Measurements from ENCODE around the gene TAF13. TPM values are rescaled to one million over a fixed set of nuclear protein-coding genes. Genes with fewer than 3 reads are reported as not detected.
"Not testable (repeated sequence)": the region's sequence is repeated elsewhere in the genome, so short reads cannot be mapped to it uniquely, and the experiment has no call there.

The TAF13 gene
- total RNA-seq, 1 donor = 84.7 TPM

DNA sequence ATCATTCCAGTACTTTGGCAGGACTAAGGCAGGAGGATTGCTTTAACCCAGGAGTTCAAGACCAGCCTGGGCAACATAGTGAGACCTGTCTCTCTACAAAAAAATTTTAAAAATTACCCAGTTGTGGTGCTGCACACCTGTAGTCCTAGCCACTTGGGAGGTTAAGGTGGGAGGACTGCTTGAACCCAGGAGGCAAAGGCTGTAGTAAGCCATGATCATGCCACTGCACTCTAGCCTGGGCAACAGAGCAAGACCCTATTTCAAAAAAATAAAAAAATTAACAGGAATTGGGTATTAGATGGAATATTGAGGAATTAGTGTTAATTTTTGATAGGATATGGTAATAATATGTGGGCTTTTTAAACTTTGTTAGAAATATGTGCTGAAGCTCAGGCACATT lies 16.8 kb downstream of the TAF13 start:
- peaks cover 13% of the 10 kb centered on the region for H3K36me3 ChIP-seq (ENCODE audit: insufficient read depth, low read length)
- no peaks in the 10 kb centered on the region for H3K4me1 ChIP-seq (ENCODE audit: insufficient read depth, low read length)
- no peaks in the 10 kb centered on the region for H3K27me3 ChIP-seq (ENCODE audit: insufficient read depth, low read length)
- no peak overlapping the region for H3K4me3 ChIP-seq (ENCODE audit: insufficient read depth, low read length)
- no peak overlapping the region for H3K27ac ChIP-seq (ENCODE audit: low read depth, low read length)
- H3K4me2 ChIP-seq (ENCODE audit: insufficient read depth, low read length) = no peak overlapping the region
- no peak overlapping the region for H2AFZ ChIP-seq (ENCODE audit: low read length)
- H3K79me2 ChIP-seq (ENCODE audit: insufficient read depth, low read length) = no peaks in the 10 kb centered on the region
- no peaks in the 10 kb centered on the region for H3K9me3 ChIP-seq (ENCODE audit: low read depth, low read length)
- no peak for DNase-seq (ENCODE audit: insufficient read length, low spot score, missing footprints)
- TF ChIP-seq, protein P1, sequence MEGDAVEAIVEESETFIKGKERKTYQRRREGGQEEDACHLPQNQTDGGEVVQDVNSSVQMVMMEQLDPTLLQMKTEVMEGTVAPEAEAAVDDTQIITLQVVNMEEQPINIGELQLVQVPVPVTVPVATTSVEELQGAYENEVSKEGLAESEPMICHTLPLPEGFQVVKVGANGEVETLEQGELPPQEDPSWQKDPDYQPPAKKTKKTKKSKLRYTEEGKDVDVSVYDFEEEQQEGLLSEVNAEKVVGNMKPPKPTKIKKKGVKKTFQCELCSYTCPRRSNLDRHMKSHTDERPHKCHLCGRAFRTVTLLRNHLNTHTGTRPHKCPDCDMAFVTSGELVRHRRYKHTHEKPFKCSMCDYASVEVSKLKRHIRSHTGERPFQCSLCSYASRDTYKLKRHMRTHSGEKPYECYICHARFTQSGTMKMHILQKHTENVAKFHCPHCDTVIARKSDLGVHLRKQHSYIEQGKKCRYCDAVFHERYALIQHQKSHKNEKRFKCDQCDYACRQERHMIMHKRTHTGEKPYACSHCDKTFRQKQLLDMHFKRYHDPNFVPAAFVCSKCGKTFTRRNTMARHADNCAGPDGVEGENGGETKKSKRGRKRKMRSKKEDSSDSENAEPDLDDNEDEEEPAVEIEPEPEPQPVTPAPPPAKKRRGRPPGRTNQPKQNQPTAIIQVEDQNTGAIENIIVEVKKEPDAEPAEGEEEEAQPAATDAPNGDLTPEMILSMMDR (IDR thresholded peaks at IDR 0.05; ENCODE audit: extremely low read depth, low read depth, low read length) = no peak
- H4K20me1 ChIP-seq (ENCODE audit: insufficient read depth, low read length) = peaks cover 2% of the 10 kb centered on the region

DNA sequence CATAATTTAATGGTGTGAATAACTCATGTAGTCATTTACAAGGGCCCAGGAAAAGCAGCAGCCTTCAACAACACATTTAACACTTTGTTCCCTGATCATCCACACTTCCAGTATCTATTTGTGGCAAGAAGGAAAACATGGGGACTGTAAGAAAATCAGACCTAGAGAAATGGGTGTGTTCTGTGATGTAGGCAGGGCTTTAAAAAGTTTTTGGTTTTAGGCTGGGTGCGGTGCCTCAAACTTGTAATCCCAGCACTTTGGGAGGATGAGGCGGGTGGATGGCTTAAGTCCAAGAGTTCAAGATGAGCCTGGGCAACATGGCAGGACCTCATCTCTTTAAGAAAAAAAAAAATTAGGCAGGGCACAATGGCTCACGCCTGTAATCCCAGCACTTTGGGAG lies 19.7 kb downstream of the TAF13 start:
- Histone ChIP-seq H3K27me3 (ENCODE audit: insufficient read depth, low read length) (no peaks in the 10 kb centered on the region), H3K4me2 (ENCODE audit: insufficient read depth, low read length) (no peak overlapping the region), H3K79me2 (ENCODE audit: insufficient read depth, low read length) (no peaks in the 10 kb centered on the region), H3K27ac (ENCODE audit: low read depth, low read length) (no peak overlapping the region), H3K4me3 (ENCODE audit: insufficient read depth, low read length) (no peak overlapping the region), H4K20me1 (ENCODE audit: insufficient read depth, low read length) (peaks cover under 1% of the 10 kb centered on the region), H2AFZ (ENCODE audit: low read length) (no peak overlapping the region), H3K36me3 (ENCODE audit: insufficient read depth, low read length) (no peaks in the 10 kb centered on the region), H3K9me3 (ENCODE audit: low read depth, low read length) (no peaks in the 10 kb centered on the region), H3K4me1 (ENCODE audit: insufficient read depth, low read length) (no peaks in the 10 kb centered on the region)
- no peak for DNase-seq (ENCODE audit: insufficient read length, low spot score, missing footprints)
- TF ChIP-seq, protein P1 (IDR thresholded peaks at IDR 0.05; ENCODE audit: extremely low read depth, low read depth, low read length) = no peak

DNA sequence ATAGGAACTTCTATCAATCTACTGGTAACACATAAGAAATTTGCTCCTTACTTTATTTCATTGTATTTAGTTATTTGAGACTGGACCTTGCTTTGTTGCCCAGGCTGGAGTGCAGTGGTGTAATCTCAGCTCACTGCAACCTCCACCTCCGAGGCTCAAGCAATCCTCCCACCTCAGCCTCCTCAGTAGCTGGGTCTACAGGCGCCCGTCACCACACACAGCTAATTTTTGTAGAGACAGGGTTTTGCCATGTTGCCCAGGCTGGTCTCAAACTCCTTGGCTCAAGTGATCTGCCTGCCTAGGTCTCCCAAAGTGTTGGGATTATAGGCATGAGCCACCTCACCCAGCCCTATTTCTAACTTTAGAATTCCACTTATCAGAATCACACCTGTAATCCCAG lies 23.7 kb downstream of the TAF13 start:
- H3K4me3 ChIP-seq (ENCODE audit: insufficient read depth, low read length); H3K36me3 ChIP-seq (ENCODE audit: insufficient read depth, low read length); H3K27ac ChIP-seq (ENCODE audit: low read depth, low read length); H3K4me2 ChIP-seq (ENCODE audit: insufficient read depth, low read length); DNase-seq (ENCODE audit: insufficient read length, low spot score, missing footprints); H3K79me2 ChIP-seq (ENCODE audit: insufficient read depth, low read length); H4K20me1 ChIP-seq (ENCODE audit: insufficient read depth, low read length); H3K4me1 ChIP-seq (ENCODE audit: insufficient read depth, low read length); H3K9me3 ChIP-seq (ENCODE audit: low read depth, low read length); H3K27me3 ChIP-seq (ENCODE audit: insufficient read depth, low read length); H2AFZ ChIP-seq (ENCODE audit: low read length): not testable (repeated sequence)

DNA sequence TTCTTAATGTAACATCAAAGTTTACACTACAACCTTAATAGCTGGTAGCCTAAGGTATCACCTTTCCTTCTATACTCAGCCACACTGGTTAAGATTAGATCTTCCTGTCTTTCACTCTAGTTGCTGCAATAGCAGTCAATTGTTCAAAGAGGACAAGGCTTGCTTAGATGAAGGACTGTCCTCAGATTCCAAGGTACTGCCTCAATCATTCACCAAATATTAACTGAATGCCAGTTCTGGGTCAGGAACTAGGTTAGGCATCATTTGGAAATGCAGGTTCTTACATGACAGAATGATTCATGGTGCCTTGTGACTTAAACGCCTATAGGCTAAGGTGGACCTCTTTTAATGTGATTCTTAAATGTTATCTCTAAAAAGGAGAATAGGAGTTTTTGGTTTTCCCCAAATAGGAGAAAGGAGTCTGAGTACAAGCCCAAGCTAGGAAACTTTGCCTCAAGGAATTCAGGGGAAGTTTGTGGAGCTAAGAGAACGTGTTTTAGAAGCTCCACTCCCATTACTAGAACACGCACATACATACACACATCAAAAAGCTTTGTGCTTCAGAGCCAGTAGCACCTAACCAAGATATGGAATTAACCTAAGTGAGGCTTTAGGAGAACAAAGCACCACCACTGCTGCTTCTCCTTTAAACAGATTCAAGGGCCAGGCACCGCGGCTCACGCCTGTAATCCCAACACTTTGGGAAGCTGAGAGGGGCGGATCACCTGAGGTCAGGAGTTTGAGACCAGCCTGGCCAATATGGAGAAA lies 25.4 kb downstream of the TAF13 start:
- H3K4me3 ChIP-seq (ENCODE audit: insufficient read depth, low read length) = no peak overlapping the region
- TF ChIP-seq, protein P1 (IDR thresholded peaks at IDR 0.05; ENCODE audit: extremely low read depth, low read depth, low read length) = no peak
- no peak overlapping the region for H3K4me2 ChIP-seq (ENCODE audit: insufficient read depth, low read length)
- no peak overlapping the region for H3K27ac ChIP-seq (ENCODE audit: low read depth, low read length)
- H3K9me3 ChIP-seq (ENCODE audit: low read depth, low read length) = no peaks in the 10 kb centered on the region
- H2AFZ ChIP-seq (ENCODE audit: low read length) = no peak overlapping the region
- H3K27me3 ChIP-seq (ENCODE audit: insufficient read depth, low read length) = no peaks in the 10 kb centered on the region
- H3K79me2 ChIP-seq (ENCODE audit: insufficient read depth, low read length) = no peaks in the 10 kb centered on the region
- no peaks in the 10 kb centered on the region for H4K20me1 ChIP-seq (ENCODE audit: insufficient read depth, low read length)
- no peak for DNase-seq (ENCODE audit: insufficient read length, low spot score, missing footprints)
- H3K4me1 ChIP-seq (ENCODE audit: insufficient read depth, low read length) = no peaks in the 10 kb centered on the region
- H3K36me3 ChIP-seq (ENCODE audit: insufficient read depth, low read length) = no peaks in the 10 kb centered on the region

All from osteoblast (primary cell).